ENCODE results near the gene DCAF11. TPM values are rescaled to one million over a fixed set of nuclear protein-coding genes. Genes with fewer than 3 reads are reported as not detected.

DCAF11 gene
- total RNA-seq, 2 donors from 2014 or later: 52.8 to 54.2 TPM

DNA sequence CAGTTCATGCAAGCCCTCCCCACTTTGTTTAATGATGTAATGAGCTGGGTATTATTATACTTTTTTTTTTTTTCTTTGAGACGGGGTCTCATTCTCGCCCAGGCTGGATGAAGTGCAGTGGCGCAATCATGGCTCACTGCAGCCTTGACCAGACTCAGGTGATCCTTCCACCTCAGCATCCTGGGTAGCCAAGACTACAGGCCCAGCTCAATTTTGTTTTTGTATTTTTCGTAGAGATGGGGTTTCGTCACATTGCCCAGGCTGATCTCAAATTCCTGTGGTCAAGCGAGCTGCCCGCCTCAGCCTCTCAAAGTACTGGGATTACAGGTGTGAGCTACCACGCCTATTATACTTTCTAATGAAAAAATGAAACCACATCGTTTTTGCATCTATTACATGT lies 4.5 kb upstream of the DCAF11 start:
- Histone ChIP-seq H3K4me1 (ENCODE audit: control insufficient read depth in 1 of 2, low read depth in 2 of 2) (no peaks in the 10 kb centered on the region), H3K4me3 (no peak overlapping the region), H3K9me3 (no peaks in the 10 kb centered on the region), H3K36me3 (no peaks in the 10 kb centered on the region), H3K27me3 (replicated peaks; ENCODE audit: insufficient read depth) (no peaks in the 10 kb centered on the region), H3K27ac (no peak overlapping the region)
- no peak for DNase-seq (ENCODE audit: low spot score)
- ATAC-seq (ENCODE audit: insufficient number of reproducible peaks, low FRiP score, low read depth): no peak
- TF ChIP-seq, protein P1, sequence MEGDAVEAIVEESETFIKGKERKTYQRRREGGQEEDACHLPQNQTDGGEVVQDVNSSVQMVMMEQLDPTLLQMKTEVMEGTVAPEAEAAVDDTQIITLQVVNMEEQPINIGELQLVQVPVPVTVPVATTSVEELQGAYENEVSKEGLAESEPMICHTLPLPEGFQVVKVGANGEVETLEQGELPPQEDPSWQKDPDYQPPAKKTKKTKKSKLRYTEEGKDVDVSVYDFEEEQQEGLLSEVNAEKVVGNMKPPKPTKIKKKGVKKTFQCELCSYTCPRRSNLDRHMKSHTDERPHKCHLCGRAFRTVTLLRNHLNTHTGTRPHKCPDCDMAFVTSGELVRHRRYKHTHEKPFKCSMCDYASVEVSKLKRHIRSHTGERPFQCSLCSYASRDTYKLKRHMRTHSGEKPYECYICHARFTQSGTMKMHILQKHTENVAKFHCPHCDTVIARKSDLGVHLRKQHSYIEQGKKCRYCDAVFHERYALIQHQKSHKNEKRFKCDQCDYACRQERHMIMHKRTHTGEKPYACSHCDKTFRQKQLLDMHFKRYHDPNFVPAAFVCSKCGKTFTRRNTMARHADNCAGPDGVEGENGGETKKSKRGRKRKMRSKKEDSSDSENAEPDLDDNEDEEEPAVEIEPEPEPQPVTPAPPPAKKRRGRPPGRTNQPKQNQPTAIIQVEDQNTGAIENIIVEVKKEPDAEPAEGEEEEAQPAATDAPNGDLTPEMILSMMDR (IDR thresholded peaks at IDR 0.05): no peak

DNA sequence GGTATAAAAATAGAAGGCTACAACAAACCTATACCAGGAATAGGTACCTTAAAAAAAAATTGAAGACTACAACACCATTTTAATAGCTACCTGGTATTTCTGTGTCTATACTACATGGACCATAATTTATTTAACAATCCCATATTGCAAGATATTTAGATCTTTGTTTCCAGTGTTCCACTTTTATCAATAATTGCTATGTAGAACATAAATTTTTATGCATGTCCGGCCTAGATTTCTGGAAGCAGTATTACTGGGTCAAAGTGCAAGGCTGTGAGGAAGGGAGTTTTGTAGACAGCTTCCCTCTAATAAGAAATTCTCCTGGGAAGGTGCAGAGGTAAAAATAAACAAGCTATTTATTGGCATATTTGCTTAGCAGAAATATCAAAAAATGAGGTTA lies 4.1 kb upstream of the DCAF11 start:
- Histone ChIP-seq H3K9me3 (no peaks in the 10 kb centered on the region), H3K27ac (no peak overlapping the region), H3K4me3 (no peak overlapping the region), H3K4me1 (ENCODE audit: control insufficient read depth in 1 of 2, low read depth in 2 of 2) (peaks cover 0 to 2% of the 10 kb centered on the region in 2 donors), H3K27me3 (replicated peaks; ENCODE audit: insufficient read depth) (no peaks in the 10 kb centered on the region), H3K36me3 (no peaks in the 10 kb centered on the region)
- DNase-seq (ENCODE audit: low spot score) (no peak), ATAC-seq (ENCODE audit: insufficient number of reproducible peaks, low FRiP score, low read depth) (no peak)
- TF ChIP-seq, protein P1 (IDR thresholded peaks at IDR 0.05): no peak

DNA sequence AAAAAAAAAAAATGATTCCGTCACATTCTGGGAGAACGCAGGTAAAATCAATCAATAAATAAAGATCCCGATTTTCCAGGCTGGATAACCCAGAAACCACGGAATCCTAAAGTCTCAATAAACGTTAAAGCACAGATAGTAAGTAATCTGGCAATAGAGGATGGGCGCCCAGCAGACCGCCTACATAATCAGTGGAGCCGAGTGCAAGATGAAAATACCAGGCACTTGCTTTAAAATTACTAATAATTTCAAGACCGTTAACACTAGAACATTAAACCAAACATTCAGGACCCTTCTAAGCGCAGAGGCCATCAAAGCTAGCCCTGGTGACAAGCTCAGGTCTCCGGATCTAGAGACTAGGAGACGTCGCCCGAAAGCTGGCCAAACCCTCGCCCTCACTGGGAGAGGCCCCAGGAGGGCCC lies 1.2 kb upstream of the DCAF11 start:
- H3K27ac ChIP-seq: peak overlapping the region; percentile 97 to 98
- H3K4me1 ChIP-seq (ENCODE audit: control insufficient read depth in 1 of 2, low read depth in 2 of 2): peaks cover 7 to 18% of the 10 kb centered on the region in 2 donors
- no peaks in the 10 kb centered on the region for H3K36me3 ChIP-seq
- ATAC-seq (ENCODE audit: insufficient number of reproducible peaks, low FRiP score, low read depth): no peak
- no peak for DNase-seq (ENCODE audit: low spot score)
- no peaks in the 10 kb centered on the region for H3K9me3 ChIP-seq
- H3K27me3 ChIP-seq (replicated peaks; ENCODE audit: insufficient read depth): no peaks in the 10 kb centered on the region
- peak overlapping the region; percentile 92 for H3K4me3 ChIP-seq
- TF ChIP-seq, protein P1 (IDR thresholded peaks at IDR 0.05): no peak

DNA sequence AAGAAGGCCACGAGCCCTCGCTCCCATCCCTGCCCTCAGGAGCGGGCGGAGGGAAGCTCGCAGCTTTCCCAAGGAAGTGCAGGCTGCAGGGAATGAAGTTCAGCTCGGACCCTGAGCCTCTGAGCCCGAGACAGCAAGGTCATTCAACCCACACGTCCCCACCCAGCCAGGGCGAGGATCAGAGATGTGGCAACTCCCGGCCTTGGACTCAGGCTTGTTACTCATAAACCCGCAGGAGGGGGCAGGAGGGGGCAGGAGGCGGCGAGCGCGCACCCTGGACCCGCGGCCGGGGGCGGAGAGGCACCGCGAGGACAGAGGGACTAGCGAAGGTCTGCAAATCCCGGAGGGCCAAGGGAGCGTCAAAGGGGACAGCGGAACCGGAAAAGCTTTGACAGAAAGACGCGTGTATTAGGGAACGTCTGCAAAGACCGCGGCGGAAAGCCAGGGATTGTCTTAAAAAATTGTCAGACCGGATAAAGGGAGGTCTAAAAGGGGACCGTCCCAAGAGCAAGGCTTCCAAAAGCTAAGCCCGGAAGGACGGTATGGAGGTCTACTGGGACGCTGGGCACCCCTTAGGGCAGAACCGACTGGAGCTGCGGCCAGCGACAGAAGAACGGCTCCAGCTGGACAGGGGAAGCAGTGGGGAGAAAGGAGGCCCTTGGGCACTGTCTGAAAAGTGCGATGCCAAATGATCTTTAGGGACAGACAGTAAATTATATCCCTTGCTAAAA lies 611 bp upstream of the DCAF11 start:
- H3K4me1 ChIP-seq (ENCODE audit: control insufficient read depth in 1 of 2, low read depth in 2 of 2): peaks cover 7 to 18% of the 10 kb centered on the region in 2 donors
- peak; percentile 82 for DNase-seq (ENCODE audit: low spot score)
- H3K4me3 ChIP-seq: peak overlapping the region; percentile 92
- peak; percentile 34 for ATAC-seq (ENCODE audit: insufficient number of reproducible peaks, low FRiP score, low read depth)
- TF ChIP-seq, protein P1 (IDR thresholded peaks at IDR 0.05): no peak
- peak overlapping the region; percentile 97 to 98 for H3K27ac ChIP-seq
- peaks cover 1% of the 10 kb centered on the region for H3K36me3 ChIP-seq
- no peaks in the 10 kb centered on the region for H3K27me3 ChIP-seq (replicated peaks; ENCODE audit: insufficient read depth)
- no peaks in the 10 kb centered on the region for H3K9me3 ChIP-seq

DNA sequence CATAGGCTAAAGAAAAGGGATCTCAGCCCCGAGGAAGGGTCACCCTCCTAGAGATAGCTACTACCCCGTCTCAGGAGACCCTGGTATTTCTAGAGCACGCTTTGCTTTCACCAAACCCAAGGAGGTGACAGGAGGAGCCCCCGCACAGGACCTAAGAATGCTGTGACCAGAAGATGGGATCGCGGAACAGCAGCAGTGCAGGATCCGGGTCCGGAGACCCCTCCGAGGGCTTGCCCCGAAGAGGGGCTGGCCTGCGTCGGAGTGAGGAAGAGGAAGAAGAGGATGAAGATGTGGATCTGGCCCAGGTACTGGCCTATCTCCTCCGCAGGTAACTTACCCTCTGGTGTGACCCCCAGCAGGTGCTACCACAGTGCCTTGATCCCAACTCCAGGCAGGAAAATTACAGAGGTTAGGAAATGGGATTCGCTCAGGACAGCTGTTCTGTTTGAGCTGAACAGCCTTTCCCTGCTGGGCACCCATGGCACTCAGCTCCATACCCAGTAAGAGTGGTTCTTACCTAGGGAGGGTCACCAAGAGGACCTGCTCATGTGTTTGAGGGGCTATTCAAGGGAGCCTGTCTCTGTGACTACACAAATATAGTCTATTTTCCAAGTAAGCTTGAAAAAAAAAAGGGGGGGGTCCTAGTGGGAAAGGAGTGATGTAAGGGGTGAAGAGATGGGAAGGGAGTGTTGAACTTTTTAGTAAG lies 998 bp downstream of the DCAF11 start:
- DNase-seq (ENCODE audit: low spot score): no peak
- Histone ChIP-seq H3K4me1 (ENCODE audit: control insufficient read depth in 1 of 2, low read depth in 2 of 2) (peaks cover 7 to 18% of the 10 kb centered on the region in 2 donors), H3K9me3 (no peaks in the 10 kb centered on the region), H3K27ac (peak overlapping the region; percentile 98), H3K27me3 (replicated peaks; ENCODE audit: insufficient read depth) (no peaks in the 10 kb centered on the region), H3K4me3 (peak overlapping the region; percentile 92), H3K36me3 (peaks cover 13% of the 10 kb centered on the region)
- TF ChIP-seq, protein P1 (IDR thresholded peaks at IDR 0.05): no peak
- no peak for ATAC-seq (ENCODE audit: insufficient number of reproducible peaks, low FRiP score, low read depth)

All from thoracic aorta (tissue), 2 donors.